ENCODE results near the gene RHOF.

Gene RHOF

DNA sequence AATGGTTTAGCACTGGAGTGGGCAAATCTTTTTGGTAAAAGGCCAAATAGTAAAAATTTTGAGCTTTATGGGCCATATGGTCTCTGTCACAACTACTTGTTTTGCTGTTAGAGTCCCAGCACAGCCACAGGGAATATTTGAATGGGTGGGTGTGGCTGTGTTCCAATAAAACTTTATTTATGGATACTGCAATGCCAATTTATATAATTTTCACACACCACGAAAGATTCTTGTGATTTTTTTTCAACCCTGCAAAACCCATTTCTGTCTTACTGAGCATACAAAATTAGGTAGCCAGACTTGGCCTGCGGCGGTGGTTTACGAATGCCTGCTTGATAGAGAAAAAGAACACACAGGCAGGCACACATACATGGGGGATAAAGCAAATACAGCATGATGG is 52.6 kb downstream of the RHOF start:
- no peak for DNase-seq

DNA sequence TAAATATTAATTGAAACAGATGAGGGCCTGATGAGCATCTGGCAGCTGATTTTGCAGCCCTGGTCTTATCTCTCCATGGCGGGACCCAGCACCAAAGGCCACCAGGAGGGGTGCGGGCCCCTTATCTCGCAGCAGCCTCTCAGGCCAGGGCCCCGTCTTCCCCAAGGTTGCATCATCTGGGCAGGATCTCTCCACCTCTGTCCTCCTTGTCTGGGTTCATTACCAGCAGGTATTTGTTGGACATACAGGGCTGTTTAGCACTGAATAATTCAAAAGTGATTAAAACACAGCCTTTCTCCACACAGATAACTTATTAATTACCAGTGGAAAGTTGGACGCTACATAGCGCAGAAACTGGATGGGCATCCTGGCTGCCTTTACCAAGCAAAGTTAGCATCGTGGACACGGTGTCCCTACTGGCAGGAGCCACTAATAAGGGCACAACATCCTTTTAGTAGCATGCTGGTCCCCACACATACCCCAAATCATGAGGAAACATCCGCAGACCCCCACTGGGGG is 55.1 kb downstream of the RHOF start:
- no peak for DNase-seq

DNA sequence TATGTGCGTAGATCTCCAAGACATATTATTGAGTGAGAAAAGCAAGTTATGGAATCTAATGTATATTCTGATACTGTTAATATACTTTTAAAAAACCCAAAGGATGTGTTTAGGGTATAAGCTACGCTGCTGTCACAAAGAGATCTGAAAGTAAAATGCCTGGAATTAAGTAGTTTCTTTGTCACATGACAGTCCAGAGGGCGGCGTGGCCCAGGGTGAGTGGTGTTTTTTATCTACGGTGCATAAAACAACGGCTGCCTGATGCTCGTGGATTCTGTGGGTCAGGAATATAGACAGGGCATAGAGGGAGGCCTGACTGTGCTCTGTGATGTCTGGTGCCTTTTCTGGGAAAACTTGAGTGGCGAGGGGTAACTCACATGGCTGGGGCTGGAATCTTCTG is 59.6 kb downstream of the RHOF start:
- no peak for DNase-seq

DNA sequence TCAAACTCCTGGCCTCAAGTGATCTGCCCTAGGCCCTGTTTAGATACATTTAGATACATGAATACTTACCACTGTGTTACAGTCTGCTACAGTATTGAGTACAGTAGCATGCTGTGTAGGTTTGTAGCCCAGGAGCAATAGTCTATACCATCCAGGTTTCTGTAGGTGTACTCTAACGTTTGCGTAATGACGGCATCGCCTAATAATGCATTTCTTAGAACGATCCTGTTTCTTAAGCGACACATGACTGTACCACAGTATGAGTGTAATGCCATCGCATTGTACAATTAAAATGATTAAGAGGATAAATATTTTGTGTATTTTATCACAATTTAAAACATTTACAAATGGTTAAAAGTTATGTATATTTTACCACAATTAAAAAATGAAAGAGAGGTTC is 62.0 kb downstream of the RHOF start:
- DNase-seq = no peak

DNA sequence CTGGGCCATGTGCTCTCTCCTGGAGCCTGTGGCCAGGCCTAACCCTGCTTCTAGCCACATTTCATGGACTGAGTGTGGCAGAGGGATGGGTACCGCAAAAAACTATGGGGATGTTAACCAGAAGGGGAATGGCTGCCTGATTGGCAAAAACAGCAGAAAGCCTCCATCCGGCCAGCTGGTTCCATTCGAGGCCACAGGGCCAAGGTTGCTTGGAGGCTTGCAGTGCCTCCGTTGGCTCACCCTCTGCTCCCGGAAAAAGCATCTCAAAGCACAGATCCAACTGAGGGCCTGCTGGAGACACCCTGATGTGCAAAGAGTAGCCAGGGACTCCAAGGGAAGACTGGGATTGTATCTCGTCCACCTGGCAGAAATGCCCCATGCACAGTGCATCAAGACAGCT is 64.5 kb downstream of the RHOF start:
- no peak for DNase-seq
